HepG2 (cell line): ENCODE measurements around the gene LITAF. TPM values are rescaled to one million over a fixed set of nuclear protein-coding genes. Genes with fewer than 3 reads are reported as not detected.

Experiments used
- ATAC-seq: fragments of 200-7000 bp; cut with Tn5 transposase; 3 replicates; pipeline ENCODE4 v1.9.1; 2020; ENCODE audit warnings: mild to moderate bottlenecking, moderate library complexity
- BruUV-seq: library from RNA; stranded (reverse); fragments of 400-500 nt; replicated peaks from 2 replicates; lab custom pipeline; 2021; lab: Mats Ljungman, UMichigan
- CTCF ChIA-PET: fragments of 300-600 bp; formaldehyde crosslinking; extraction: SDS; loops from one replicate; lab custom pipeline; 2021; ENCODE audit warnings: low total read pairs, inconsistent platforms, low intra/inter-chr PET ratio; lab: Yijun Ruan, JAX
- POLR2A ChIA-PET: fragments of 350-600 bp; sonication (Branson Sonifier 250); formaldehyde crosslinking; loops from one replicate; lab custom pipeline; 2020; ENCODE audit warnings: antibody characterized with exemption, inconsistent platforms; lab: Yijun Ruan, JAX
- DNase-seq: peaks from one replicate; pipeline ENCODE4 v3.0.0-alpha.2; 2015; ENCODE audit warnings: low spot score
- FAIRE-seq: peaks from 3 replicates; lab custom pipeline; 2011; peaks lifted over from hg19 to GRCh38; lab: Jason Lieb, UNC
- H2AFZ ChIP-seq: one replicate; pipeline ENCODE4 v1.6.1; 2011; ENCODE audit warnings: low read length, inconsistent platforms
- H3K27ac ChIP-seq: fragments of 300-600 bp; 3 replicates; pipeline ENCODE4 v1.8.0; 2011; ENCODE audit warnings: mixed run types, mild to moderate bottlenecking, mixed read lengths, low read length, inconsistent platforms; ENCODE audit not compliant: insufficient read depth; ENCODE audit errors: extremely low read length
- H3K27me3 ChIP-seq, 2 experiments: fragments of 200-600 bp in 1 of 2; 2 replicates in 1 of 2; 3 replicates in 1 of 2; pipeline versions ENCODE4 v1.6.0 to v1.8.0; 2011; ENCODE audit warnings: low read length in 2 of 2, mild to moderate bottlenecking in 2 of 2, moderate library complexity in 2 of 2, inconsistent platforms in 1 of 2; ENCODE audit not compliant: insufficient read depth in 2 of 2, control insufficient read depth in 1 of 2
- H3K36me3 ChIP-seq, 2 experiments: fragments of 200-600 bp in 1 of 2; replicated peaks in 1 of 2; 2 replicates in 1 of 2; 3 replicates in 1 of 2; pipeline versions ENCODE4 v1.5.1 to v1.8.0; 2011; ENCODE audit warnings: low read length in 2 of 2, inconsistent platforms in 1 of 2; ENCODE audit not compliant: insufficient read depth in 2 of 2, control insufficient read depth in 1 of 2
- H3K4me1 ChIP-seq: 2 replicates; pipeline ENCODE4 v1.5.1; 2012; ENCODE audit warnings: low read length, inconsistent platforms; ENCODE audit not compliant: insufficient read depth
- H3K4me2 ChIP-seq: 2 replicates; pipeline ENCODE4 v1.6.0; 2011; ENCODE audit warnings: low read depth, low read length, inconsistent platforms
- H3K4me3 ChIP-seq, 3 experiments: fragments of 200-600 bp in 1 of 3; sonication (generic), shearing (Covaris generic) in 1 of 3; replicated peaks in 1 of 3; 2 replicates each; pipeline ENCODE4 v1.5.1; 2011 to 2016; ENCODE audit warnings: low read length in 3 of 3, inconsistent platforms in 2 of 3, low read depth in 2 of 3, mild to moderate bottlenecking in 2 of 3, control low read depth in 1 of 3, mixed read lengths in 1 of 3; ENCODE audit not compliant: insufficient read depth in 1 of 3
- H3K79me2 ChIP-seq: one replicate; pipeline ENCODE4 v1.6.1; 2011; ENCODE audit warnings: low read length, inconsistent platforms; ENCODE audit not compliant: insufficient read depth
- H3K9ac ChIP-seq: 2 replicates; pipeline ENCODE4 v1.6.0; 2011; ENCODE audit warnings: mild to moderate bottlenecking, low read depth, low read length, inconsistent platforms; ENCODE audit not compliant: insufficient read depth
- H3K9me3 ChIP-seq: 2 replicates; pipeline ENCODE4 v1.5.1; 2012; ENCODE audit warnings: mild to moderate bottlenecking, low read length
- H4K20me1 ChIP-seq: 2 replicates; pipeline ENCODE4 v1.6.0; 2011; ENCODE audit warnings: inconsistent platforms, mild to moderate bottlenecking, low read length, moderate library complexity; ENCODE audit not compliant: insufficient read depth
- EZH2 ChIP-seq: conservative IDR thresholded peaks from 2 replicates; pipeline ENCODE4 v1.6.1; 2012; ENCODE audit warnings: mild to moderate bottlenecking, low read depth, low read length, moderate library complexity
- KLF11 ChIP-seq: IDR thresholded peaks from 2 replicates; pipeline ENCODE4 v1.6.1; 2016; ENCODE audit warnings: missing compliant biosample characterization
- NFIC ChIP-seq: IDR thresholded peaks from 2 replicates; pipeline ENCODE4 v1.6.1; 2012; ENCODE audit warnings: mild to moderate bottlenecking, low read length, inconsistent platforms
- ZNF431 ChIP-seq: sonication (generic); formaldehyde crosslinking; IDR thresholded peaks from 2 replicates; pipeline ENCODE4 v1.9.0; 2022; ENCODE audit warnings: missing genetic modification reagents, low read depth, mild to moderate bottlenecking, borderline replicate concordance
- ZNF770 ChIP-seq: sonication (generic); formaldehyde crosslinking; IDR thresholded peaks from 2 replicates; pipeline ENCODE4 v1.5.0; 2020; ENCODE audit warnings: mild to moderate bottlenecking, missing genetic modification reagents
- WGBS: methylation state at CpG from one replicate; pipeline ENCODE4 v1.1.6; 2017; ENCODE audit warnings: low lambda C conversion rate; 5-methylcytosine and 5-hydroxymethylcytosine counted together
- in situ Hi-C: cut with HindIII; loops from 2 replicates; pipeline ENCODE4 v1.10.0; 2017; ENCODE audit warnings: low pct_unique_long_range_greater_than_20kb; ENCODE audit not compliant: extremely low pct_ligation_motif_present
- intact Hi-C: fragments of 100-400 bp; cut with micrococcal nuclease; formaldehyde crosslinking; loops from one replicate; pipeline ENCODE4 v1.10.0; 2022; ENCODE audit not compliant: unreplicated experiment
- polyA plus RNA-seq, 8 experiments: library from polyadenylated mRNA; depleted of rRNA in 3 of 8; stranded (reverse) in 7 of 8; unstranded in 1 of 8; fragments of >200 nt; fragmentation: Illumina TruSeq in 4 of 8; extraction: Trizol in 4 of 8; gene quantifications; 2 replicates each; pipeline versions ENCODE4 v1.2.1 to v1.2.3, GENCODE V29; 2011 to 2016; ENCODE audit warnings: low read depth in 4 of 8, missing spikeins in 1 of 8, mixed read lengths in 1 of 8; ENCODE audit not compliant: insufficient read depth in 1 of 8
- total RNA-seq, 5 experiments: library from RNA; depleted of rRNA; stranded (reverse); fragments of >200 nt; fragmentation: Illumina TruSeq; extraction: Trizol; gene quantifications; 2 replicates each; pipeline ENCODE4 v1.2.3, GENCODE V29; 2016; ENCODE audit warnings: low read depth in 1 of 5

LITAF gene
- total and polyA plus RNA-seq, 2 of the 13 experiments (the other 11 are each of a cell fraction or from before 2014, with no cell fraction given), result 80.1 to 141 TPM

DNA sequence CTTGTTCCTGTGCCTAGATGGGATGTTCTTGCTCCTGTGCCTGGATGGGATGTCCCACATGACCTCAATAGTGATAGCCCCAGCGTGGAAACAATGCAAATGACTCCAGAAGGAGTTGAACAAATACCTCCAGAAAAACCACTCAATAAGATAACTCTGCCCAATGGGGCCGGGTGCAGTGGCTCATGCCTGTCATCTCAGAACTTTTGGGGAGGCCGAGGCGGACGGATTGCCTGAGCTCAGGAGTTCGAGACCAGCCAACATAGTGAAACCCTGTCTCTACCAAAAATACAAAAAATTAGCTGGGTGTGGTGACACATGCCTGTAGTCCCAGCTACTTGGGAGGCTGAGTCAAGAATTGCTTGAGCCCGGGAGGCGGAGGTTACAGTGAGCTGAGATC, 15.2 kb upstream of the LITAF start:
- Histone ChIP-seq H4K20me1 (no peaks in the 10 kb centered on the region), H3K79me2 (no peaks in the 10 kb centered on the region), H3K9me3 (no peaks in the 10 kb centered on the region), H3K4me3 (no peak overlapping the region), H3K36me3 (no peaks in the 10 kb centered on the region), H3K27ac (no peak overlapping the region)
- in situ Hi-C loops, result no loop called here
- intact Hi-C loops, result no loop called here
- no peak for DNase-seq
- 47% methylated on average over 8 of the region's 8 CpGs for WGBS
- no peak for TF ChIP-seq ZNF431
- 0 out of 2 replicates have a peak, but pooled peaks have one; percentile 0 for TF ChIP-seq EZH2
- no peak for TF ChIP-seq NFIC
- TF ChIP-seq, all 625 proteins: peak for 1
- no peak overlapping the region for H3K9ac ChIP-seq
- H2AFZ ChIP-seq, result no peak overlapping the region
- ChIA-PET CTCF (no interaction called here), POLR2A (no interaction called here)
- no peak overlapping the region for H3K4me2 ChIP-seq
- FAIRE-seq (no peak), ATAC-seq (no peak)
- H3K27me3 ChIP-seq, result peaks cover 8 to 73% of the 10 kb centered on the region in 2 experiments
- peaks cover 31% of the 10 kb centered on the region for H3K4me1 ChIP-seq
- BruUV-seq, result no TSS peak

- WGBS, result 30% methylated on average over 8 of the region's 8 CpGs
- ATAC-seq (no peak), DNase-seq (no peak)
- Histone ChIP-seq H3K27ac (no peak overlapping the region), H3K9me3 (no peaks in the 10 kb centered on the region), H3K36me3 (no peaks in the 10 kb centered on the region), H3K4me1 (peaks cover 34% of the 10 kb centered on the region), H3K4me3 (no peak overlapping the region)
- in situ Hi-C loops (no loop called here), intact Hi-C loops (no loop called here)
- no TSS peak for BruUV-seq
- peak; percentile 94 for TF ChIP-seq ZNF770 (CRISPR knock-in tag)
- TF ChIP-seq KLF11 (CRISPR knock-in tag), result no peak
- TF ChIP-seq, all 625 proteins: peak for 1
- ChIA-PET POLR2A (no interaction called here), CTCF (no interaction called here)
- no peak for FAIRE-seq
- Histone ChIP-seq H4K20me1 (no peaks in the 10 kb centered on the region), H3K79me2 (no peaks in the 10 kb centered on the region), H3K27me3 (peaks cover 8 to 72% of the 10 kb centered on the region in 2 experiments), H3K9ac (no peak overlapping the region), H3K4me2 (no peak overlapping the region), H2AFZ (no peak overlapping the region)
Measured at GRCh38 chr16:11601425-11601824, 14.7 kb upstream of the LITAF start.
